ENCODE results near the gene SLC16A7. TPM values are rescaled to one million over a fixed set of nuclear protein-coding genes. Genes with fewer than 3 reads are reported as not detected.
A peak's percentile ranks its signal among the peaks of the same experiment; 100 is the strongest.

The SLC16A7 gene
- 10 to 100 TPM; 42.4 to 46.9 (median 43.2) TPM for total RNA-seq
- total RNA-seq (2013), result 65.8 TPM

- no peaks in the 10 kb centered on the region for H3K27me3 Mint-ChIP-seq (ENCODE audit: low read depth in 2 of 2)
- H3K36me3 Mint-ChIP-seq, result no peaks in the 10 kb centered on the region
- peak within 1 kb of the TSS; percentile 93 to 99 for H3K27ac Mint-ChIP-seq
- ATAC-seq (peak; percentile 52 to 77 (median 67)), DNase-seq (peak; percentile 80 to 91)
- no peaks in the 10 kb centered on the region for H3K9me3 Mint-ChIP-seq
- Histone ChIP-seq H3K4me3 (ENCODE audit: low read length) (peak within 1 kb of the TSS; percentile 93), H3K9me3 (ENCODE audit: control insufficient read depth, insufficient read depth, low read length) (no peaks in the 10 kb centered on the region), H3K27me3 (ENCODE audit: control insufficient read depth, insufficient read depth, low read length) (no peaks in the 10 kb centered on the region), H3K27ac (ENCODE audit: low read length) (peak within 1 kb of the TSS; percentile 96), H3K36me3 (ENCODE audit: control insufficient read depth, insufficient read depth, low read length) (peaks cover 5% of the 10 kb centered on the region), H3K4me1 (ENCODE audit: control insufficient read depth, insufficient read depth, low read length) (peaks cover 8% of the 10 kb centered on the region)
- under 1% methylated on average over 58 of the region's 61 CpGs for WGBS (ENCODE audit: insufficient coverage)
- intact Hi-C loops (cut with micrococcal nuclease), result loop anchor here (2.0 to 5.0 kb wide), 2 partner anchors 41 to 211 kb away; no protein-coding TSS in a partner anchor
- peak within 1 kb of the TSS; percentile 96 for H3K4me3 Mint-ChIP-seq
- no peak for TF ChIP-seq CTCF (IDR thresholded peaks at IDR 0.05)
- peaks cover 49 to 55% of the 10 kb centered on the region in 2 donors for H3K4me1 Mint-ChIP-seq
These were observed at the start of gene SLC16A7 for GRCh38 chr12:59595883-59596540. SLC16A7 (plus strand) TSS chr12:59596029; CDS start chr12:59704802, 108,773 bp downstream.

GRCh38 chr12:59548930-59549329 is 46.9 kb upstream of the SLC16A7 start:
- no peaks in the 10 kb centered on the region for H3K36me3 Mint-ChIP-seq
- no peaks in the 10 kb centered on the region for H3K9me3 Mint-ChIP-seq
- Histone ChIP-seq H3K9me3 (ENCODE audit: control insufficient read depth, insufficient read depth, low read length) (no peaks in the 10 kb centered on the region), H3K27ac (ENCODE audit: low read length) (no peak overlapping the region), H3K4me3 (ENCODE audit: low read length) (no peak overlapping the region), H3K27me3 (ENCODE audit: control insufficient read depth, insufficient read depth, low read length) (peaks cover 2% of the 10 kb centered on the region), H3K36me3 (ENCODE audit: control insufficient read depth, insufficient read depth, low read length) (no peaks in the 10 kb centered on the region), H3K4me1 (ENCODE audit: control insufficient read depth, insufficient read depth, low read length) (no peaks in the 10 kb centered on the region)
- TF ChIP-seq CTCF (IDR thresholded peaks at IDR 0.05), result no peak
- intact Hi-C loops (cut with micrococcal nuclease), result no loop called here
- DNase-seq (peak in 1 of 2 donors; percentile 24), ATAC-seq (no peak)
- H3K4me1 Mint-ChIP-seq, result peaks cover 0 to 6% of the 10 kb centered on the region in 2 donors
- H3K4me3 Mint-ChIP-seq, result no peak overlapping the region
- no peak overlapping the region for H3K27ac Mint-ChIP-seq
- peaks cover 15 to 19% of the 10 kb centered on the region in 2 donors for H3K27me3 Mint-ChIP-seq (ENCODE audit: low read depth in 2 of 2)
- 83% methylated on average over 3 of the region's 3 CpGs for WGBS (ENCODE audit: insufficient coverage)

DNA sequence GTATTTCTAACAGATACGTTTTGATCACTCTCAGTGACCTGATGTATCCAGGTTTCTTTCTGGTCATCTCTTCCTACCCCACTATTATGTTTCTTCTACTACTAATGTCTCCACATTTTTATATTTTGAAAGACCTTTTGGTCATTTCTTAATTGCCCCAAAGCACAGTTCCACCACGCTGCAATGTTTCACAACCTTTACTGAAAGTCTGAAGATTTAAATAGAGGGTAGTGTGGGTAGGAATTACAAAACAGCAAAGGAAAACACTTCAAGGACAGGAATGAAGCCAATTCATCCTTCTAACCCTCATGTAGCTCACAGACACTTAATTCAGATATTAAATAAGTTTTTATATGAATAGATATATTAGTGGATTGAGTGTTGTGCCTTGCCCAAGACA is 36.1 kb upstream of the SLC16A7 start:
- no peak for DNase-seq
- intact Hi-C loops (cut with micrococcal nuclease), result no loop called here
- no peak overlapping the region for H3K27ac Mint-ChIP-seq

More for the DNA sequence above, 36.1 kb upstream of the SLC16A7 start:
- Mint-ChIP-seq H3K9me3 (no peaks in the 10 kb centered on the region), H3K36me3 (no peaks in the 10 kb centered on the region), H3K27me3 (ENCODE audit: low read depth in 2 of 2) (peaks cover 0 to 13% of the 10 kb centered on the region in 2 donors), H3K4me3 (no peak overlapping the region), H3K4me1 (no peaks in the 10 kb centered on the region)
- ATAC-seq, result no peak
- no peak for TF ChIP-seq CTCF (IDR thresholded peaks at IDR 0.05)
- Histone ChIP-seq H3K4me3 (ENCODE audit: low read length) (no peak overlapping the region), H3K36me3 (ENCODE audit: control insufficient read depth, insufficient read depth, low read length) (no peaks in the 10 kb centered on the region), H3K4me1 (ENCODE audit: control insufficient read depth, insufficient read depth, low read length) (no peaks in the 10 kb centered on the region), H3K9me3 (ENCODE audit: control insufficient read depth, insufficient read depth, low read length) (no peaks in the 10 kb centered on the region), H3K27ac (ENCODE audit: low read length) (no peak overlapping the region), H3K27me3 (ENCODE audit: control insufficient read depth, insufficient read depth, low read length) (no peaks in the 10 kb centered on the region)
- WGBS (ENCODE audit: insufficient coverage), result 75% methylated on average over 1 of the region's 2 CpGs

All from natural killer cell (primary cell).